SK-N-SH (cell line): ENCODE data around the gene FGD2. TPM values are rescaled to one million over a fixed set of nuclear protein-coding genes. Genes with fewer than 3 reads are reported as not detected.
A peak's percentile ranks its signal among the peaks of the same experiment; 100 is the strongest.

Source experiments
- CTCF ChIA-PET: fragments of 300-600, 350-600 bp; formaldehyde crosslinking; extraction: SDS; loops from one replicate; lab custom pipeline; 2021; lab: Yijun Ruan, JAX
- POLR2A ChIA-PET: fragments of 350-600 bp; sonication (Branson Sonifier 250); formaldehyde crosslinking; extraction: SDS; loops from one replicate; lab custom pipeline; 2020; ENCODE audit warnings: antibody characterized with exemption, inconsistent platforms; lab: Yijun Ruan, JAX
- DNase-seq: peaks from one replicate; pipeline ENCODE4 v3.0.0; 2012
- H2AFZ ChIP-seq: fragments of 200-600 bp; sonication (generic); 2 replicates; pipeline ENCODE4 v1.8.1; 2016; ENCODE audit warnings: antibody characterized with exemption, mild to moderate bottlenecking, low read depth
- H3F3A ChIP-seq: fragments of 200-600 bp; sonication (generic); replicated peaks from 2 replicates; pipeline ENCODE3; 2016; ENCODE audit warnings: antibody characterized with exemption, mild to moderate bottlenecking; ENCODE audit not compliant: insufficient read depth
- H3K27ac ChIP-seq, 2 experiments: fragments of 200-500 bp in 1 of 2; fragments of 200-600 bp in 1 of 2; sonication (Bioruptor generic) in 1 of 2; sonication (generic), shearing (Covaris generic) in 1 of 2; 2 replicates each; pipeline versions ENCODE4 v1.5.1 to v1.6.1; 2014 to 2016; ENCODE audit warnings: low read depth in 2 of 2, inconsistent platforms in 1 of 2, low read length in 1 of 2, mild to moderate bottlenecking in 1 of 2, mixed read lengths in 1 of 2
- H3K27me3 ChIP-seq: fragments of 200-600 bp; sonication (generic), shearing (Covaris generic); 2 replicates; pipeline ENCODE4 v1.6.1; 2016; ENCODE audit warnings: mixed run types; ENCODE audit not compliant: insufficient read depth
- H3K36me3 ChIP-seq, 2 experiments: fragments of 200-500 bp in 1 of 2; fragments of 200-600 bp in 1 of 2; sonication (Bioruptor generic) in 1 of 2; sonication (generic) in 1 of 2; replicated peaks in 1 of 2; 2 replicates each; pipeline versions ENCODE3 to v1.5.1; 2014 to 2016; ENCODE audit warnings: low read length in 1 of 2, mild to moderate bottlenecking in 1 of 2; ENCODE audit not compliant: insufficient read depth in 2 of 2, control insufficient read depth in 1 of 2
- H3K4me1 ChIP-seq, 2 experiments: fragments of 200-500 bp in 1 of 2; fragments of 200-600 bp in 1 of 2; sonication (Bioruptor generic) in 1 of 2; sonication (generic), shearing (Covaris generic) in 1 of 2; 2 replicates each; pipeline versions ENCODE4 v1.5.1 to v1.6.1; 2014 to 2016; ENCODE audit warnings: low read depth in 1 of 2, low read length in 1 of 2, mixed run types in 1 of 2; ENCODE audit not compliant: insufficient read depth in 2 of 2, control insufficient read depth in 1 of 2
- H3K4me2 ChIP-seq: fragments of 200-600 bp; sonication (generic), shearing (Covaris generic); 2 replicates; pipeline ENCODE4 v1.6.1; 2017; ENCODE audit warnings: mixed run types
- H3K4me3 ChIP-seq, 2 experiments: fragments of 200-500 bp in 1 of 2; fragments of 200-600 bp in 1 of 2; sonication (Bioruptor generic) in 1 of 2; sonication (generic), shearing (Covaris generic) in 1 of 2; 2 replicates each; pipeline versions ENCODE4 v1.5.1 to v1.8.1; 2014 to 2016; ENCODE audit warnings: low read depth in 2 of 2, inconsistent platforms in 1 of 2, low read length in 1 of 2, mild to moderate bottlenecking in 1 of 2, mixed read lengths in 1 of 2, moderate library complexity in 1 of 2
- H3K79me2 ChIP-seq: fragments of 200-600 bp; sonication (generic); 2 replicates; pipeline ENCODE4 v1.8.1; 2017; ENCODE audit warnings: mild to moderate bottlenecking; ENCODE audit not compliant: insufficient read depth
- H3K9ac ChIP-seq: fragments of 200-600 bp; sonication (generic); 2 replicates; pipeline ENCODE4 v1.6.1; 2017; ENCODE audit warnings: mixed run types
- H3K9me2 ChIP-seq: fragments of 200-600 bp; sonication (generic); 2 replicates; pipeline ENCODE4 v1.6.1; 2017; ENCODE audit warnings: mixed run types
- H3K9me3 ChIP-seq: fragments of 200-600 bp; sonication (generic); 2 replicates; pipeline ENCODE4 v1.6.1; 2017; ENCODE audit warnings: mixed run types, mild to moderate bottlenecking, moderate library complexity
- H4K20me1 ChIP-seq: fragments of 200-600 bp; sonication (generic); 2 replicates; pipeline ENCODE4 v1.6.1; 2017; ENCODE audit warnings: mild to moderate bottlenecking, mixed run types; ENCODE audit not compliant: insufficient read depth
- CHD2 ChIP-seq: fragments of 150-350 bp; IDR thresholded peaks from 2 replicates; pipeline ENCODE4 v1.6.1; 2018; ENCODE audit warnings: low read length; ENCODE audit not compliant: partially characterized antibody
- CTCF ChIP-seq: fragments of 200-600 bp; sonication (generic); IDR thresholded peaks from 2 replicates; pipeline ENCODE4 v1.6.1; 2017; ENCODE audit warnings: antibody characterized with exemption, mild to moderate bottlenecking, moderate library complexity
- EP300 ChIP-seq, 2 experiments: IDR thresholded peaks; 2 replicates each; pipeline versions ENCODE4 v1.4.0 to v1.6.1; 2012; ENCODE audit warnings: borderline replicate concordance in 1 of 2, low read depth in 1 of 2, low read length in 1 of 2
- FOSL2 ChIP-seq: IDR thresholded peaks from 2 replicates; pipeline ENCODE4 v1.4.0; 2012; ENCODE audit warnings: low read depth, mild to moderate bottlenecking, moderate library complexity, borderline replicate concordance
- FOXJ3 ChIP-seq: sonication (generic); formaldehyde crosslinking; IDR thresholded peaks from 2 replicates; pipeline ENCODE4 v1.5.1; 2020; ENCODE audit warnings: mild to moderate bottlenecking, missing genetic modification reagents
- RAD21 ChIP-seq: IDR thresholded peaks from 2 replicates; pipeline ENCODE4 v1.6.1; 2012; ENCODE audit warnings: mild to moderate bottlenecking, low read length
- RCOR1 ChIP-seq: fragments of 150-350 bp; IDR thresholded peaks from 2 replicates; pipeline ENCODE4 v1.6.1; 2017; ENCODE audit warnings: antibody characterized with exemption, low read length
- REST ChIP-seq: IDR thresholded peaks from 2 replicates; pipeline ENCODE4 v1.6.1; 2012; ENCODE audit warnings: mild to moderate bottlenecking, low read depth, low read length, moderate library complexity
- RFX5 ChIP-seq: IDR thresholded peaks from 2 replicates; pipeline ENCODE4 v1.6.1; 2012; ENCODE audit warnings: mild to moderate bottlenecking, improper control_type of control experiment, low read length
- SMC3 ChIP-seq: IDR thresholded peaks from 2 replicates; pipeline ENCODE4 v1.6.1; 2012; ENCODE audit warnings: low read depth, low read length, improper control_type of control experiment
- TCF12 ChIP-seq: IDR thresholded peaks from 2 replicates; pipeline ENCODE4 v1.4.0; 2012
- YY1 ChIP-seq: IDR thresholded peaks from 2 replicates; pipeline ENCODE4 v1.4.0; 2012; ENCODE audit warnings: low read depth, mild to moderate bottlenecking
- WGBS: methylation state at CpG from one replicate; pipeline ENCODE4 v1.1.6; 2017; ENCODE audit warnings: low lambda C conversion rate; 5-methylcytosine and 5-hydroxymethylcytosine counted together
- polyA plus RNA-seq, 3 experiments: library from polyadenylated mRNA; depleted of rRNA; stranded (reverse); fragments of >200 nt; gene quantifications; 2 replicates each; pipeline ENCODE4 v1.2.3, GENCODE V29; 2012

Gene FGD2
- polyA plus RNA-seq, 1 of the 3 experiments (the other 2 are of a cell fraction), result not detected

- Histone ChIP-seq H2AFZ (no peak overlapping the region), H3K27ac (no peak overlapping the region), H3F3A (no peaks in the 10 kb centered on the region), H3K9me3 (no peaks in the 10 kb centered on the region), H4K20me1 (no peaks in the 10 kb centered on the region), H3K4me1 (peaks cover 0 to 5% of the 10 kb centered on the region in 2 experiments; a peak in 2 of 4 replicates), H3K9ac (no peak overlapping the region), H3K36me3 (no peaks in the 10 kb centered on the region), H3K9me2 (no peaks in the 10 kb centered on the region), H3K4me3 (no peak overlapping the region; a peak in 1 of 4 replicates), H3K27me3 (no peaks in the 10 kb centered on the region), H3K4me2 (no peak overlapping the region), H3K79me2 (no peaks in the 10 kb centered on the region)
- peak; percentile 86 for DNase-seq
- TF ChIP-seq SMC3 (peak; percentile 91), YY1 (no peak), FOSL2 (peak; percentile 61; the same call in 1 of the 2 replicates), RAD21 (peak; percentile 86), EP300 (IDR thresholded peaks at IDR 0.05; ENCODE audit: borderline replicate concordance in 1 of 2, low read depth in 1 of 2, low read length in 1 of 2) (no peak), RFX5 (no peak), CHD2 (no peak), RCOR1 (peak; percentile 36; the same call in 1 of the 2 replicates), TCF12 (no peak), CTCF (peak; percentile 71), REST (no peak), FOXJ3 (CRISPR knock-in tag) (no peak)
- POLR2A ChIA-PET, result interaction anchor here (1.3 kb wide), 1 partner anchor 142 kb away, joined by 5 read pairs; no protein-coding TSS in a partner anchor
- WGBS, result 70% methylated on average over 4 of the region's 4 CpGs
- CTCF ChIA-PET, result interaction anchor here (0.6 to 36.6 kb wide), 32 partner anchors 0 to 283 kb away, joined by 3 to 678 read pairs (median 5); partner anchors contain the start of genes C6orf89, FGD2 and PIM1
Measured at GRCh38 chr6:37029249-37029971, 24.0 kb downstream of the FGD2 start.
